IMR-90 (cell line): ENCODE measurements around the gene TMPRSS11B. TPM values are rescaled to one million over a fixed set of nuclear protein-coding genes. Genes with fewer than 3 reads are reported as not detected.

Experiments
- ATAC-seq: fragments of 200-7000 bp; cut with Tn5 transposase; 2 replicates; pipeline ENCODE4 v1.9.1; 2020; ENCODE audit warnings: low read depth, mild to moderate bottlenecking, moderate library complexity
- BruUV-seq: library from RNA; stranded (reverse); fragments of 400-500 nt; replicated peaks from 2 replicates; lab custom pipeline; 2021; lab: Mats Ljungman, UMichigan
- CTCF ChIA-PET: fragments of 300-600 bp; formaldehyde crosslinking; extraction: SDS; loops from one replicate; lab custom pipeline; 2021; ENCODE audit warnings: antibody characterized with exemption; lab: Yijun Ruan, JAX
- POLR2A ChIA-PET: fragments of 300-600 bp; sonication (Branson Sonifier 250); formaldehyde crosslinking; loops from one replicate; lab custom pipeline; 2022; ENCODE audit warnings: antibody characterized with exemption; ENCODE audit not compliant: unreplicated experiment; lab: Charles Lee
- DNase-seq: peaks from one replicate; pipeline ENCODE4 v3.0.0; 2013
- H2AFZ ChIP-seq: replicated peaks from 2 replicates; pipeline ENCODE3; 2013; ENCODE audit warnings: low read length, mild to moderate bottlenecking; ENCODE audit not compliant: poor library complexity
- H2AK5ac ChIP-seq: 2 replicates; pipeline ENCODE4 v1.6.1; 2013; ENCODE audit warnings: low read depth, low read length, inconsistent platforms
- H2AK9ac ChIP-seq: replicated peaks from 2 replicates; pipeline ENCODE3; 2013; ENCODE audit warnings: mild to moderate bottlenecking, low read depth, low read length, moderate library complexity; ENCODE audit not compliant: poor library complexity
- H2BK120ac ChIP-seq: 2 replicates; pipeline ENCODE4 v1.6.1; 2013; ENCODE audit warnings: low read depth, low read length, inconsistent platforms
- H2BK15ac ChIP-seq: 3 replicates; pipeline ENCODE4 v1.6.1; 2013; ENCODE audit warnings: low read depth, low read length, inconsistent platforms
- H2BK20ac ChIP-seq: 2 replicates; pipeline ENCODE4 v1.6.1; 2013; ENCODE audit warnings: low read depth, mild to moderate bottlenecking, inconsistent platforms, low read length, moderate library complexity
- H2BK5ac ChIP-seq: 2 replicates; pipeline ENCODE4 v1.6.1; 2013; ENCODE audit warnings: mild to moderate bottlenecking, low read depth, low read length, inconsistent platforms; ENCODE audit not compliant: poor library complexity, severe bottlenecking
- H3K14ac ChIP-seq: replicated peaks from 2 replicates; pipeline ENCODE4 v1.6.1; 2013; ENCODE audit warnings: low read depth, low read length, inconsistent platforms
- H3K18ac ChIP-seq: 2 replicates; pipeline ENCODE4 v1.6.1; 2013; ENCODE audit warnings: low read depth, low read length, control low read depth
- H3K23ac ChIP-seq: 2 replicates; pipeline ENCODE4 v1.6.1; 2013; ENCODE audit warnings: low read depth, low read length, inconsistent platforms
- H3K27ac ChIP-seq: 2 replicates; pipeline ENCODE4 v1.5.1; 2013; ENCODE audit warnings: mild to moderate bottlenecking, control low read depth, low read length; ENCODE audit not compliant: insufficient read depth
- H3K27me3 ChIP-seq: 2 replicates; pipeline ENCODE4 v1.6.1; 2013; ENCODE audit warnings: low read length; ENCODE audit not compliant: control insufficient read depth, insufficient read depth
- H3K36me3 ChIP-seq: 2 replicates; pipeline ENCODE4 v1.6.1; 2013; ENCODE audit warnings: low read length, mixed read lengths; ENCODE audit not compliant: control insufficient read depth, insufficient read depth
- H3K4ac ChIP-seq: 2 replicates; pipeline ENCODE4 v1.6.1; 2013; ENCODE audit warnings: low read depth, low read length, inconsistent platforms
- H3K4me1 ChIP-seq: 2 replicates; pipeline ENCODE4 v1.6.1; 2013; ENCODE audit warnings: low read length, mixed read lengths; ENCODE audit not compliant: control insufficient read depth, insufficient read depth
- H3K4me2 ChIP-seq: 2 replicates; pipeline ENCODE4 v1.6.1; 2013; ENCODE audit warnings: low read depth, mild to moderate bottlenecking, control low read depth, low read length, moderate library complexity
- H3K4me3 ChIP-seq: 2 replicates; pipeline ENCODE4 v1.5.1; 2013; ENCODE audit warnings: low read depth, mild to moderate bottlenecking, control low read depth, low read length, moderate library complexity; ENCODE audit not compliant: insufficient read depth
- H3K56ac ChIP-seq: 2 replicates; pipeline ENCODE4 v1.6.1; 2013; ENCODE audit warnings: low read length, inconsistent platforms; ENCODE audit not compliant: insufficient read depth; ENCODE audit errors: extremely low read depth
- H3K79me1 ChIP-seq, 2 experiments: 2 replicates each; pipeline ENCODE4 v1.6.1; 2013; ENCODE audit warnings: low read length in 2 of 2, inconsistent platforms in 1 of 2, low read depth in 1 of 2
- H3K9ac ChIP-seq: 2 replicates; pipeline ENCODE4 v1.6.1; 2013; ENCODE audit warnings: low read depth, low read length, control low read depth
- H3K9me1 ChIP-seq: 2 replicates; pipeline ENCODE4 v1.6.1; 2013; ENCODE audit warnings: low read length, inconsistent platforms; ENCODE audit not compliant: insufficient read depth
- H3K9me3 ChIP-seq: 2 replicates; pipeline ENCODE4 v1.6.1; 2013; ENCODE audit warnings: low read length; ENCODE audit not compliant: control insufficient read depth, insufficient read depth
- H4K20me1 ChIP-seq: 2 replicates; pipeline ENCODE4 v1.6.1; 2013; ENCODE audit warnings: low read length, inconsistent platforms; ENCODE audit not compliant: insufficient read depth
- H4K5ac ChIP-seq: 2 replicates; pipeline ENCODE4 v1.6.1; 2013; ENCODE audit warnings: mild to moderate bottlenecking, low read depth, low read length, control low read depth
- H4K8ac ChIP-seq, 2 experiments: 2 replicates each; pipeline ENCODE4 v1.6.1; 2013; ENCODE audit warnings: low read depth in 2 of 2, low read length in 2 of 2, control low read depth in 1 of 2, inconsistent platforms in 1 of 2
- H4K91ac ChIP-seq: 2 replicates; pipeline ENCODE4 v1.6.1; 2013; ENCODE audit warnings: low read depth, low read length, inconsistent platforms; ENCODE audit not compliant: insufficient read depth
- BHLHE40 ChIP-seq: fragments of 150-350 bp; IDR thresholded peaks from 2 replicates; pipeline ENCODE4 v1.6.1; 2016; ENCODE audit warnings: mild to moderate bottlenecking, low read depth, low read length
- CEBPB ChIP-seq: IDR thresholded peaks from 2 replicates; pipeline ENCODE4 v1.6.1; 2012; ENCODE audit warnings: low read depth, low read length, improper control_type of control experiment
- CHD1 ChIP-seq: IDR thresholded peaks from 2 replicates; pipeline ENCODE4 v1.6.1; 2012; ENCODE audit warnings: low read depth, low read length, improper control_type of control experiment
- CTCF ChIP-seq: conservative IDR thresholded peaks from 2 replicates; pipeline ENCODE4 v1.5.1; 2012; ENCODE audit warnings: mild to moderate bottlenecking, low read depth, low read length, improper control_type of control experiment
- ELK1 ChIP-seq: fragments of 150-350 bp; IDR thresholded peaks from 2 replicates; pipeline ENCODE4 v1.6.1; 2016; ENCODE audit warnings: low read depth, mild to moderate bottlenecking, low read length, moderate library complexity, borderline replicate concordance
- FOS ChIP-seq: fragments of 150-350 bp; IDR thresholded peaks from 2 replicates; pipeline ENCODE4 v1.6.1; 2016; ENCODE audit warnings: low read depth, low read length
- MAFK ChIP-seq: IDR thresholded peaks from 2 replicates; pipeline ENCODE4 v1.6.1; 2012; ENCODE audit warnings: low read depth, low read length, improper control_type of control experiment
- MAZ ChIP-seq: IDR thresholded peaks from 2 replicates; pipeline ENCODE4 v1.6.1; 2012; ENCODE audit warnings: low read depth, mild to moderate bottlenecking, low read length, improper control_type of control experiment, moderate library complexity, borderline replicate concordance
- MXI1 ChIP-seq: IDR thresholded peaks from 2 replicates; pipeline ENCODE4 v1.6.1; 2012; ENCODE audit warnings: low read depth, mild to moderate bottlenecking, low read length, moderate library complexity, borderline replicate concordance
- NFE2L2 ChIP-seq: fragments of 150-350 bp; IDR thresholded peaks from 2 replicates; pipeline ENCODE4 v1.6.1; 2016; ENCODE audit warnings: low read depth, mild to moderate bottlenecking, low read length
- POLR2A ChIP-seq: IDR thresholded peaks from 2 replicates; pipeline ENCODE4 v1.6.1; 2012; ENCODE audit warnings: mild to moderate bottlenecking, low read depth, low read length
- RAD21 ChIP-seq: IDR thresholded peaks from 2 replicates; pipeline ENCODE4 v1.6.1; 2012; ENCODE audit warnings: low read length, improper control_type of control experiment
- RCOR1 ChIP-seq: IDR thresholded peaks from 2 replicates; pipeline ENCODE4 v1.6.1; 2012; ENCODE audit warnings: mild to moderate bottlenecking, low read length, improper control_type of control experiment; ENCODE audit not compliant: insufficient replicate concordance
- RFX5 ChIP-seq: IDR thresholded peaks from 2 replicates; pipeline ENCODE4 v1.8.0; 2012; ENCODE audit warnings: low read depth, mild to moderate bottlenecking, low read length, moderate library complexity
- SMC3 ChIP-seq: fragments of 150-350 bp; IDR thresholded peaks from 2 replicates; pipeline ENCODE4 v1.6.1; 2016; ENCODE audit warnings: low read depth, mild to moderate bottlenecking, antibody characterized with exemption, low read length, moderate library complexity
- USF2 ChIP-seq: fragments of 150-350 bp; IDR thresholded peaks from 2 replicates; pipeline ENCODE4 v1.6.1; 2017; ENCODE audit warnings: mild to moderate bottlenecking, antibody characterized with exemption, low read length, low read depth
- dilution Hi-C: fragments of 300-500 bp; cut with HindIII; formaldehyde crosslinking; loops from one replicate; pipeline ENCODE4 v1.14.3; 2018; ENCODE audit warnings: low sequenced_read_pairs; ENCODE audit not compliant: unreplicated experiment
- in situ Hi-C: fragments of 300-500 bp; cut with MboI; formaldehyde crosslinking; loops from 3 replicates; pipeline ENCODE4 v1.14.3; 2019; ENCODE audit warnings: low sequenced_read_pairs, inconsistent platforms, mixed read lengths
- intact Hi-C: fragments of 100-400 bp; cut with micrococcal nuclease; formaldehyde crosslinking; loops from 2 replicates; pipeline ENCODE4 v1.10.0; 2022
- polyA plus RNA-seq, 3 experiments: library from polyadenylated mRNA; depleted of rRNA; stranded (reverse); fragments of >200 nt; gene quantifications; 2 replicates each; pipeline ENCODE4 v1.2.3, GENCODE V29; 2012; ENCODE audit warnings: low replicate concordance in 1 of 3
- total RNA-seq: library from RNA; depleted of rRNA; stranded (reverse); fragments of >200 nt; gene quantifications from 2 replicates; pipeline ENCODE4 v1.2.3, GENCODE V29; 2012

The TMPRSS11B gene
- total and polyA plus RNA-seq, 2 of the 4 experiments (the other 2 are of a cell fraction) = not detected

- ChIA-PET POLR2A (no interaction called here), CTCF (no interaction called here)
- no TSS peak for BruUV-seq
- no peak overlapping the region for H2BK20ac ChIP-seq
- H3K27me3 ChIP-seq = no peaks in the 10 kb centered on the region
- no peak overlapping the region for H3K4me3 ChIP-seq
- H4K91ac ChIP-seq = no peak overlapping the region
- H2BK5ac ChIP-seq = no peak overlapping the region
- in situ Hi-C loops = no loop called here
- no peak overlapping the region for H4K5ac ChIP-seq
- no peak overlapping the region for H3K4me2 ChIP-seq
- no peak for ATAC-seq
- H3K36me3 ChIP-seq = no peaks in the 10 kb centered on the region
- H4K8ac ChIP-seq = no peak overlapping the region
- H3K18ac ChIP-seq = no peak overlapping the region
- H3K4me1 ChIP-seq = no peaks in the 10 kb centered on the region
- H4K20me1 ChIP-seq = no peaks in the 10 kb centered on the region
- no peak overlapping the region for H2BK120ac ChIP-seq
- no peaks in the 10 kb centered on the region for H3K9me3 ChIP-seq
- dilution Hi-C loops = no loop called here
- H3K56ac ChIP-seq = no peak overlapping the region
- no peak overlapping the region for H2AFZ ChIP-seq
- no peak for TF ChIP-seq RFX5
- TF ChIP-seq CEBPB = no peak
- no peak for TF ChIP-seq MAFK
- no peak for TF ChIP-seq USF2
- no peak for TF ChIP-seq FOS
- no peak for TF ChIP-seq MAZ
- TF ChIP-seq RCOR1 = no peak
- no peak for TF ChIP-seq ELK1
- TF ChIP-seq BHLHE40 = no peak
- no peak for TF ChIP-seq CHD1
- TF ChIP-seq NFE2L2 = no peak
- no peak for TF ChIP-seq MXI1
- no peak for TF ChIP-seq POLR2A
- no peak for TF ChIP-seq SMC3
- TF ChIP-seq RAD21 = no peak
- TF ChIP-seq CTCF = no peak
- intact Hi-C loops = no loop called here
- H3K27ac ChIP-seq = no peak overlapping the region
- H3K9me1 ChIP-seq = no peaks in the 10 kb centered on the region
- H3K79me1 ChIP-seq = no peaks in the 10 kb centered on the region
- H3K14ac ChIP-seq = no peak overlapping the region
- DNase-seq = no peak
- H3K9ac ChIP-seq = no peak overlapping the region
- H3K23ac ChIP-seq = no peak overlapping the region
- no peak overlapping the region for H2AK5ac ChIP-seq
- no peak overlapping the region for H2AK9ac ChIP-seq
- H2BK15ac ChIP-seq = no peak overlapping the region
- no peak overlapping the region for H3K4ac ChIP-seq
Observed at GRCh38 chr4:68216501-68216900, 29.0 kb downstream of the TMPRSS11B start.
